Keratinocyte (primary cell): ENCODE results near the gene SEC61B.

Source experiments
- CTCF ChIP-seq, 3 experiments: IDR thresholded peaks in 1 of 3; conservative IDR thresholded peaks in 1 of 3; optimal IDR thresholded peaks in 1 of 3; 2 replicates in 2 of 3; 3 replicates in 1 of 3; pipeline versions ENCODE3 to v1.5.1; 2011; ENCODE audit warnings: low read length in 3 of 3, mild to moderate bottlenecking in 3 of 3, moderate library complexity in 2 of 3, control low read depth in 1 of 3, inconsistent platforms in 1 of 3; ENCODE audit not compliant: insufficient read depth in 2 of 3; ENCODE audit errors: extremely low read depth in 1 of 3
- EZH2 ChIP-seq: IDR thresholded peaks from one replicate; pipeline ENCODE4 v1.6.1; 2012; ENCODE audit warnings: inconsistent platforms, mild to moderate bottlenecking, low read length, moderate library complexity

DNA sequence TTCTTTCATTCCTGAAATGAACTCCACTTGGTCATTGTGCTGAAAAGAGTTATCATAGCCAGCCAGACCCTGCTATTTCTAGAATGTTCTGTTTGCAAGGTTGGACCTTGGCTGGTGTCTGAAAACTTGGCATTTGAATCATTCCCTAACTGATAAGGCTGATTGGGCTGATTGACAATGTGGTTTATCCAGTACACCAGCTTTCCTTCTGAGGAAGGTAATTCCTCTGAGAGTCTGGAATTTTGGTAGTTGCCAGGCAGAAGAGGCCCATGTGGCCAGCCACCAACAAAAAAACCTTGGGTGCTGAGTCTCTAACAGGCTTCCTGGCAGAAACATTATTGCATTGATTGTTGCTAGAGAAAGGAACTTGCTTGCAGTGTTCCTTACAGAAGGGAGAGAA lies 15.3 kb downstream of the SEC61B start:
- no peak for TF ChIP-seq CTCF (optimal IDR thresholded peaks at IDR 0.05 in 1 of 3, IDR thresholded peaks at IDR 0.05 in 1 of 3, conservative IDR thresholded peaks at IDR 0.05 in 1 of 3; ENCODE audit: extremely low read depth in 1 of 3, insufficient read depth in 2 of 3, low read length in 3 of 3)
- TF ChIP-seq EZH2 = no peak
